Measurements from ENCODE around the gene SPTBN4. TPM values are rescaled to one million over a fixed set of nuclear protein-coding genes. Genes with fewer than 3 reads are reported as not detected.

SPTBN4 gene
- total RNA-seq, 2 experiments from 2014 or later, result 1.3 to 2.3 TPM

DNA sequence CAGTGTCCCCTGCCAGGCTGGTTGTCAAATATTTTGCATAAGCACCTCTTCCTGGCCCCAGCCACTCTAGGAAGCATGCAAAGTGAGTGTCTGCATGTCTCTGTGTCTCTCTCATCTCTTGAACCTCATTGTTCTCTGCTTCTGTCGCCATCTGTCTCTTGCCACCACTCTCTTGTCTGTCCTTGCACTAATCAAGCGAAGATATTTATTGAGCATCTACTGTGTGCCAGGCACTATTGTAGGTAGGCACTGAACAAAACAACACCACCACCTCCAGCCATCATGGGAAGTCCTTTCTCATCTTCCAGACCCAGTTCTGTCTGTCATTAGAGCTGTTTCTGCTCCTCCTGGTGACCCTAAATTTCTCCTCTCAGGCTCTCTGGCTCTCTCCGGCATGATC is 57.9 kb downstream of the SPTBN4 start:
- CTCF ChIA-PET, result interaction anchor here (1.4 to 2.5 kb wide), 5 partner anchors 8 to 77 kb away, joined by 4 to 10 read pairs (median 7); no protein-coding TSS in a partner anchor
- no peak for DNase-seq
- H3K9me3 Mint-ChIP-seq, result no peaks in the 10 kb centered on the region

DNA sequence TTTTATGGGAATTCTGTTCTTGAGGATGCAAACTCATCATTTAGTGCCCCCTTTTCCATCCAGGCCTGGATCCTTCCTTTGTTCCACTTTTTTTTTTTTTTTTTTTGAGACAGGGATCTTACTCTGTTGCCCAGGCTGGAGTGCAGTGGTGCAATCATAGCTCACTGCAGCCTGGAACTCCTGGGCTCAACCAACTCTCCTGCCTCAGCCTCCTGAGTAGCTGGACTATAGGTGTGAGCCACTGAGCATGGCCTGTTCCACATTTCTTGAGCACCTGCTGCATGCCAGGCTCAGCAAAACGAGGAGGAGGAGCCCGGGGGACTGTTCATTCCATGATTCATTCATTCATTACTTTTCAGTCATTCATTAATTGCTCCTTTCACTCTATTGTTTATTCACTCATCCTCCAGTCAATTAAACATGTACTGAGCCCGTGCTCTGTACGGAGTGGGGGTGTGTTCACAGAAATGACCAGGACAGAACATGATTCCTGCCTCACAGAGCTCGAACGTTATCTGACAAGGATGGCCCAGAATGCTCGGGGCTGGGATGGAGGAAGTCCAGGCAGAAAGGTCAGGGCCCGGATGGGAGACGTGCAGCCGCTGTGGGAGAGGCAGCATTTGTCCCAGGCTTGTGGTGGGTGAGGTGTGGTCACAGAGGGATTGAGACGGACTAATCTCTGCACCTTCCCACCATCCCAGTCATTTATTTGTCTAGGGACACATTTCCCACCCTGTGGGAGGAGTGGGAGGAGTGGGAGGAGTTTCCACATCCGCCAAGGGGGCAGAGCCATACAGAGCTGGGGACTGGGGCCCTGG is 58.6 kb downstream of the SPTBN4 start:
- TF ChIP-seq, protein P1, sequence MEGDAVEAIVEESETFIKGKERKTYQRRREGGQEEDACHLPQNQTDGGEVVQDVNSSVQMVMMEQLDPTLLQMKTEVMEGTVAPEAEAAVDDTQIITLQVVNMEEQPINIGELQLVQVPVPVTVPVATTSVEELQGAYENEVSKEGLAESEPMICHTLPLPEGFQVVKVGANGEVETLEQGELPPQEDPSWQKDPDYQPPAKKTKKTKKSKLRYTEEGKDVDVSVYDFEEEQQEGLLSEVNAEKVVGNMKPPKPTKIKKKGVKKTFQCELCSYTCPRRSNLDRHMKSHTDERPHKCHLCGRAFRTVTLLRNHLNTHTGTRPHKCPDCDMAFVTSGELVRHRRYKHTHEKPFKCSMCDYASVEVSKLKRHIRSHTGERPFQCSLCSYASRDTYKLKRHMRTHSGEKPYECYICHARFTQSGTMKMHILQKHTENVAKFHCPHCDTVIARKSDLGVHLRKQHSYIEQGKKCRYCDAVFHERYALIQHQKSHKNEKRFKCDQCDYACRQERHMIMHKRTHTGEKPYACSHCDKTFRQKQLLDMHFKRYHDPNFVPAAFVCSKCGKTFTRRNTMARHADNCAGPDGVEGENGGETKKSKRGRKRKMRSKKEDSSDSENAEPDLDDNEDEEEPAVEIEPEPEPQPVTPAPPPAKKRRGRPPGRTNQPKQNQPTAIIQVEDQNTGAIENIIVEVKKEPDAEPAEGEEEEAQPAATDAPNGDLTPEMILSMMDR (IDR thresholded peaks at IDR 0.05), result no peak
- no peak overlapping the region for H3K4me3 Mint-ChIP-seq

More for the DNA sequence above, 57.9 kb downstream of the SPTBN4 start:
- intact Hi-C loops (cut with micrococcal nuclease), result loop anchor here (5.0 to 10.0 kb wide), 2 partner anchors 73 to 220 kb away; no protein-coding TSS in a partner anchor
- Mint-ChIP-seq H3K4me3 (no peak overlapping the region), H3K27me3 (peaks cover 13% of the 10 kb centered on the region), H3K36me3 (ENCODE audit: low read depth) (no peaks in the 10 kb centered on the region), H3K27ac (no peak overlapping the region), H3K4me1 (ENCODE audit: low read depth) (peaks cover 3% of the 10 kb centered on the region)
- ATAC-seq, result no peak
- TF ChIP-seq, protein P1 (IDR thresholded peaks at IDR 0.05), result no peak
- POLR2A ChIA-PET, result no interaction called here

DNA sequence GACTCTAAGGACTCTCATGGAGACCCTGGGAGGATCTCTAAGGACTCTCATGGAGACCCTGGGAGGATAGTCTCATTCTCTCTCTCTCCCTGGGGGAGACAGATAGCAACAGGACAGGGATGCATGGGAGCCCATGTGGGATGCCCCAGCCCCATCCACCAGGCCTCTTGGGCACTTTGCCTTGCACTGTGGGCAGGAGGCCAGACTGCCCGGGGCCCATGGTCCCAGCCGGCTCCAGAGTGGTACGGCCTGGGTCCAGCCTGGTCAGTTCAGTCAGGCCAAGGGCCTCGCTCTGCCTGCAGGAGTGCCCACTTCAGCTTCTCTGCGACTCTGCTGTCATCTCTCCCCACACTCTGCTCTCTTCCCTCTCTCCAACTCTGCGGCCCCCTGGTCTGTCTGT is 61.3 kb downstream of the SPTBN4 start:
- no peaks in the 10 kb centered on the region for H3K36me3 Mint-ChIP-seq (ENCODE audit: low read depth)
- intact Hi-C loops (cut with micrococcal nuclease), result loop anchor here (5.0 to 10.0 kb wide), 2 partner anchors 69 to 223 kb away; no protein-coding TSS in a partner anchor
- peaks cover 12% of the 10 kb centered on the region for H3K4me1 Mint-ChIP-seq (ENCODE audit: low read depth)
- H3K9me3 Mint-ChIP-seq, result no peaks in the 10 kb centered on the region
- POLR2A ChIA-PET, result no interaction called here
- H3K27me3 Mint-ChIP-seq, result peaks cover 18% of the 10 kb centered on the region
- no peak overlapping the region for H3K27ac Mint-ChIP-seq
- no peak overlapping the region for H3K4me3 Mint-ChIP-seq
- TF ChIP-seq, protein P1 (IDR thresholded peaks at IDR 0.05), result no peak
- no peak for DNase-seq
- CTCF ChIA-PET, result interaction anchor here (1.2 to 2.1 kb wide), 2 partner anchors 78 to 107 kb away, joined by 3 to 7 read pairs; no protein-coding TSS in a partner anchor
- no peak for ATAC-seq

More for the DNA sequence above, 58.6 kb downstream of the SPTBN4 start:
- CTCF ChIA-PET, result interaction anchor here (1.3 to 2.5 kb wide), 2 partner anchors 23 to 77 kb away, joined by 4 to 6 read pairs; no protein-coding TSS in a partner anchor
- Mint-ChIP-seq H3K36me3 (ENCODE audit: low read depth) (no peaks in the 10 kb centered on the region), H3K9me3 (no peaks in the 10 kb centered on the region), H3K4me1 (ENCODE audit: low read depth) (peaks cover 8% of the 10 kb centered on the region), H3K27ac (no peak overlapping the region), H3K27me3 (peaks cover 11% of the 10 kb centered on the region)
- POLR2A ChIA-PET, result no interaction called here
- intact Hi-C loops (cut with micrococcal nuclease), result loop anchor here (5.0 to 10.0 kb wide), 2 partner anchors 72 to 221 kb away; no protein-coding TSS in a partner anchor
- no peak for ATAC-seq
- DNase-seq, result no peak

DNA sequence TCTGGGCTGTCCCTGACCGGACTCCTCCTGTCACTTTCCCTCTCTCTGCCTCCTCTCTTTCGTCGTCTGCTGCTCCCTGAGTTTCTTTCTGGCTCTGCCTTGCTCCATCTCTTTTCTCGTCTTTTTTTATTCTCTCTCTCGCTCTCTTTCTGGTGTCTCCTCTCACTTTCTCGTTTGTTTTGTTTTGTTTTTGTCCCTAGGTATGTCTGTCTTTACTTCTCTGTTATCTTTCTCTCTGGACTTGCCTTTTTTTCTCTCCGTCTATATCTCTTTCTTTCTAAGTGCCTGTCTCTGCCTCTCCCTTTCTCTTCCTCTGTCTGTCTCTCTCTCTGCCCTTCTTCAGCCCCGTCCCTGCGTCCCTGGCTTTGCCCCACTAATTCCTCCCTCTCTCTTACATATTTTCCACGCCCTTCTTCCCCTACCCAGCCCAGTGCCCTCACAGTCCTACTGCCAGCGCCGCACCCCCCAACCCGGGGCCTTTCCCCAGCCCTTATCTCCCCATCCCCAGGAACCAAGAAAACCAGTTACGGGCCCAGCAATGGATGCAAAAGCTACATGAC is 61.8 kb downstream of the SPTBN4 start:
- CTCF ChIA-PET, result interaction anchor here (0.6 to 2.1 kb wide), 3 partner anchors 42 to 107 kb away, joined by 3 to 7 read pairs (median 3); no protein-coding TSS in a partner anchor
- Mint-ChIP-seq H3K4me1 (ENCODE audit: low read depth) (peaks cover 12% of the 10 kb centered on the region), H3K4me3 (no peak overlapping the region), H3K9me3 (no peaks in the 10 kb centered on the region), H3K27ac (no peak overlapping the region), H3K36me3 (ENCODE audit: low read depth) (no peaks in the 10 kb centered on the region), H3K27me3 (peaks cover 20% of the 10 kb centered on the region)
- DNase-seq (no peak), ATAC-seq (no peak)
- TF ChIP-seq, protein P1 (IDR thresholded peaks at IDR 0.05), result no peak
- intact Hi-C loops (cut with micrococcal nuclease), result loop anchor here (5.0 to 10.0 kb wide), 2 partner anchors 69 to 224 kb away; no protein-coding TSS in a partner anchor
- POLR2A ChIA-PET, result no interaction called here

Data from activated CD8-positive, alpha-beta T cell treated with anti-CD3 and anti-CD28 coated beads for 36 hours (primary cell).